HCT116 (cell line): ENCODE results near the gene LIN52. TPM values are rescaled to one million over a fixed set of nuclear protein-coding genes. Genes with fewer than 3 reads are reported as not detected.

Experiments
- ATAC-seq: fragments of 200-7000 bp; cut with Tn5 transposase; 2 replicates; pipeline ENCODE4 v1.9.1; 2020; ENCODE audit warnings: mild to moderate bottlenecking, moderate library complexity
- BruUV-seq: library from RNA; stranded (reverse); fragments of 400-500 nt; replicated peaks from 2 replicates; lab custom pipeline; 2021; lab: Mats Ljungman, UMichigan
- CTCF ChIA-PET: fragments of 300-600 bp; sonication (Branson Sonifier 250); formaldehyde crosslinking; loops from one replicate; lab custom pipeline; 2021; ENCODE audit warnings: antibody characterized with exemption; lab: Charles Lee
- POLR2A ChIA-PET: fragments of 300-600, 350-600 bp; sonication (Branson Sonifier 250); formaldehyde crosslinking; loops from one replicate; lab custom pipeline; 2021; ENCODE audit warnings: antibody characterized with exemption; lab: Charles Lee
- RAD21 ChIA-PET, 2 experiments: fragments of 300-600 bp; sonication (Branson Sonifier 250); formaldehyde crosslinking; loops; one replicate each; lab custom pipeline; 2023; ENCODE audit warnings: low total read pairs in 2 of 2; ENCODE audit not compliant: uncharacterized antibody in 2 of 2, unreplicated experiment in 2 of 2, low non-redundant PET in 1 of 2; lab: Charles Lee
- DNase-seq: peaks from one replicate; pipeline ENCODE4 v3.0.0-alpha.2; 2010; ENCODE audit warnings: low read depth, low spot score
- H2AFZ ChIP-seq: fragments of 200-600 bp; shearing (Covaris generic), sonication (generic); 2 replicates; pipeline ENCODE4 v1.6.1; 2017; ENCODE audit warnings: low read depth, mixed run types, mixed read lengths, antibody characterized with exemption, low read length; ENCODE audit not compliant: poor library complexity, severe bottlenecking
- H3K27ac ChIP-seq: 2 replicates; pipeline ENCODE4 v1.5.1; 2012; ENCODE audit warnings: low read depth, low read length
- H3K27me3 ChIP-seq: fragments of 200-600 bp; sonication (generic); 2 replicates; pipeline ENCODE4 v1.6.1; 2016; ENCODE audit warnings: mixed run types, low read length, mixed read lengths; ENCODE audit not compliant: insufficient read depth
- H3K36me3 ChIP-seq, 2 experiments: fragments of 200-500 bp in 1 of 2; fragments of 200-600 bp in 1 of 2; sonication (Bioruptor generic) in 1 of 2; sonication (generic) in 1 of 2; 2 replicates each; pipeline versions ENCODE4 v1.5.1 to v1.6.1; 2014 to 2016; ENCODE audit warnings: low read length in 2 of 2, inconsistent platforms in 1 of 2, mixed read lengths in 1 of 2, mixed run types in 1 of 2; ENCODE audit not compliant: insufficient read depth in 2 of 2, control insufficient read depth in 1 of 2
- H3K4me1 ChIP-seq, 2 experiments: fragments of 200-600 bp in 1 of 2; sonication (generic) in 1 of 2; 2 replicates each; pipeline versions ENCODE4 v1.5.1 to v1.6.1; 2012 to 2017; ENCODE audit warnings: low read length in 2 of 2, inconsistent platforms in 1 of 2, mild to moderate bottlenecking in 1 of 2, mixed read lengths in 1 of 2, mixed run types in 1 of 2, moderate library complexity in 1 of 2; ENCODE audit not compliant: insufficient read depth in 2 of 2, control insufficient read depth in 1 of 2
- H3K4me2 ChIP-seq: fragments of 200-600 bp; sonication (generic); 2 replicates; pipeline ENCODE4 v1.6.1; 2017; ENCODE audit warnings: mixed run types, low read length, mixed read lengths
- H3K4me3 ChIP-seq, 2 experiments: fragments of 200-600 bp in 1 of 2; sonication (generic) in 1 of 2; replicated peaks in 1 of 2; 2 replicates each; pipeline ENCODE4 v1.5.1; 2011 to 2016; ENCODE audit warnings: low read length in 2 of 2, control low read depth in 1 of 2, low read depth in 1 of 2, mild to moderate bottlenecking in 1 of 2, mixed read lengths in 1 of 2, mixed run types in 1 of 2
- H3K79me2 ChIP-seq: fragments of 200-600 bp; sonication (generic); 2 replicates; pipeline ENCODE4 v1.6.1; 2017; ENCODE audit warnings: mild to moderate bottlenecking, mixed run types, low read length, moderate library complexity, mixed read lengths; ENCODE audit not compliant: insufficient read depth
- H3K9ac ChIP-seq: fragments of 200-600 bp; sonication (generic); 2 replicates; pipeline ENCODE4 v1.6.1; 2016; ENCODE audit warnings: low read length, mixed read lengths
- H3K9me2 ChIP-seq: fragments of 200-600 bp; sonication (generic), shearing (Covaris generic); 2 replicates; pipeline ENCODE4 v1.6.1; 2017; ENCODE audit warnings: mixed run types, mild to moderate bottlenecking, moderate library complexity; ENCODE audit not compliant: insufficient read depth
- H3K9me3 ChIP-seq, 2 experiments: fragments of 200-500 bp in 1 of 2; fragments of 200-600 bp in 1 of 2; sonication (Bioruptor generic) in 1 of 2; sonication (generic) in 1 of 2; 2 replicates each; pipeline ENCODE4 v1.6.1; 2014 to 2017; ENCODE audit warnings: low read length in 2 of 2, mixed read lengths in 2 of 2, inconsistent platforms in 1 of 2, low read depth in 1 of 2, mild to moderate bottlenecking in 1 of 2, mixed run types in 1 of 2, moderate library complexity in 1 of 2; ENCODE audit not compliant: control insufficient read depth in 1 of 2, insufficient read depth in 1 of 2
- H4K20me1 ChIP-seq: fragments of 200-600 bp; sonication (generic), shearing (Covaris generic); 2 replicates; pipeline ENCODE4 v1.6.1; 2017; ENCODE audit warnings: mixed run types, mild to moderate bottlenecking, moderate library complexity; ENCODE audit not compliant: insufficient read depth
- CBX3 ChIP-seq: IDR thresholded peaks from 2 replicates; pipeline ENCODE4 v1.6.1; 2012; ENCODE audit warnings: low read depth
- JUND ChIP-seq: IDR thresholded peaks from 2 replicates; pipeline ENCODE4 v1.6.1; 2012
- RAD21 ChIP-seq: IDR thresholded peaks from 2 replicates; pipeline ENCODE4 v1.6.1; 2012; ENCODE audit warnings: low read depth, mild to moderate bottlenecking
- SIN3A ChIP-seq: IDR thresholded peaks from 2 replicates; pipeline ENCODE4 v1.6.1; 2012; ENCODE audit warnings: low read depth
- SP1 ChIP-seq: IDR thresholded peaks from 2 replicates; pipeline ENCODE4 v1.6.1; 2012; ENCODE audit warnings: low read depth
- YY1 ChIP-seq: IDR thresholded peaks from 2 replicates; pipeline ENCODE4 v1.6.1; 2011; ENCODE audit warnings: low read length, low read depth, moderate library complexity, mild to moderate bottlenecking; ENCODE audit not compliant: insufficient replicate concordance; ENCODE audit errors: extremely low read depth
- intact Hi-C: fragments of 100-400 bp; cut with micrococcal nuclease; formaldehyde crosslinking; loops from 2 replicates; pipeline ENCODE4 v1.10.0; 2022
- total RNA-seq: library from RNA; stranded (reverse); gene quantifications from one replicate; pipeline ENCODE4 v1.2.1, GENCODE V29; 2021; ENCODE audit not compliant: unreplicated experiment
- TF ChIP-seq, protein P1 (sequence below): IDR thresholded peaks from 2 replicates; pipeline ENCODE4 v1.6.1; 2012; ENCODE audit warnings: low read depth
- TF ChIP-seq, protein P2 (sequence below), 3 experiments: fragments of 200-600 bp in 1 of 3; sonication (generic) in 1 of 3; IDR thresholded peaks in 2 of 3; conservative IDR thresholded peaks in 1 of 3; 2 replicates each; pipeline ENCODE4 v1.5.1; 2012 to 2017; ENCODE audit warnings: low read depth in 2 of 3, low read length in 2 of 3, antibody characterized with exemption in 1 of 3, borderline replicate concordance in 1 of 3, control low read depth in 1 of 3, mild to moderate bottlenecking in 1 of 3, mixed read lengths in 1 of 3, mixed run types in 1 of 3, moderate library complexity in 1 of 3; ENCODE audit not compliant: insufficient read depth in 1 of 3
- TF ChIP-seq, protein P3 (sequence below): IDR thresholded peaks from 2 replicates; pipeline ENCODE4 v1.6.1; 2011; ENCODE audit warnings: mild to moderate bottlenecking, low read length, moderate library complexity; ENCODE audit not compliant: insufficient replicate concordance; ENCODE audit errors: extremely low read depth
- TF ChIP-seq, protein P4 (sequence below): IDR thresholded peaks from 2 replicates; pipeline ENCODE4 v1.6.1; 2012
- TF ChIP-seq, protein P5 (sequence below): IDR thresholded peaks from 2 replicates; pipeline ENCODE4 v1.6.1; 2012

LIN52 gene
- total RNA-seq, 1 experiment from 2014 or later: 9.6 TPM

DNA sequence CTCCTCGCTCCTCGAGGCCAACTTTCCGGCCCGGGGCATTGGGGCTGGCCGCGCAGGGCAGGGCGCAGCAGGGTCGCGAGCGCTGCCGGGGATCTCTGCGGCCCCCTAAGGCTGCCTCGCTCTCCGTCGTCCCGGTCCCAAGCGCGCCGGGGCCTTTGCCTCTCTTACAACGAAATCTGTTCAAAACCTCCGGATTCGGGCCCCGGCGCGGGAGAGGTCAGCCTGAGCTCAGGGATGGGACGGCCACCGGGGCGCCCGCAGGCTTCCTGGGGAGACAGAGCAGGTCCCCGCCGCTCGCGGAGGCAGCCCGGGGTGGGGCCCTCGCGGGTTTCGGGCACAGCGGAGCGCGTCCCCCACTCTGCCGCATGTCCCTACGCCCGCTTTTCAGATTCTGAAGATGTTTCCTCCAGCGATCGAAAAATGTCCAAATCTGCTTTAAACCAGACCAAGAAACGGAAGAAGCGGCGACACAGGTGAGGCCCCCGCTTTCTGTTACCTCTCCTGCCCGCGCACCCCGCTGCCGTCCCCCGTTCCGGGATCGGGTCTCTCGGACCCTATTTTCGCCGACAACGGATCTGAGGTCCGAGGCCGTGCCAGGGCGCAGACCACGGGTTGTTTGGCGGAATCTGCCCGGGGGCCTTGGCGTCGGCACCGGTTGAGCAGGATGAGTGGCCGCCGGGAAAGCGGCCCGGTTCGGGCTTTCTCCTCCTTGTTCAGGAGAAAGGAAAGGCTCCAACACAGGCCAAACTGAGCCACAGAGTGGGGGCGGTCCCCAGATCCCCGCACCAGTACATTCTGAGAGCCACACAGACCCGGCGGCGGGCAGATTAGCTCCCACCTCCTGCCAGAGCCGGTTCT, 156.3 kb downstream of the LIN52 start:
- CTCF ChIA-PET: no interaction called here
- no peak for ATAC-seq
- Histone ChIP-seq H3K4me1 (no peaks in the 10 kb centered on the region), H3K4me3 (no peak overlapping the region), H4K20me1 (no peaks in the 10 kb centered on the region), H3K9me3 (no peaks in the 10 kb centered on the region), H3K9me2 (no peaks in the 10 kb centered on the region), H3K4me2 (no peak overlapping the region), H3K27ac (no peak overlapping the region), H3K79me2 (no peaks in the 10 kb centered on the region), H3K36me3 (no peaks in the 10 kb centered on the region), H3K9ac (no peak overlapping the region), H2AFZ (no peak overlapping the region), H3K27me3 (no peaks in the 10 kb centered on the region)
- intact Hi-C loops: no loop called here
- TF ChIP-seq, protein P1, sequence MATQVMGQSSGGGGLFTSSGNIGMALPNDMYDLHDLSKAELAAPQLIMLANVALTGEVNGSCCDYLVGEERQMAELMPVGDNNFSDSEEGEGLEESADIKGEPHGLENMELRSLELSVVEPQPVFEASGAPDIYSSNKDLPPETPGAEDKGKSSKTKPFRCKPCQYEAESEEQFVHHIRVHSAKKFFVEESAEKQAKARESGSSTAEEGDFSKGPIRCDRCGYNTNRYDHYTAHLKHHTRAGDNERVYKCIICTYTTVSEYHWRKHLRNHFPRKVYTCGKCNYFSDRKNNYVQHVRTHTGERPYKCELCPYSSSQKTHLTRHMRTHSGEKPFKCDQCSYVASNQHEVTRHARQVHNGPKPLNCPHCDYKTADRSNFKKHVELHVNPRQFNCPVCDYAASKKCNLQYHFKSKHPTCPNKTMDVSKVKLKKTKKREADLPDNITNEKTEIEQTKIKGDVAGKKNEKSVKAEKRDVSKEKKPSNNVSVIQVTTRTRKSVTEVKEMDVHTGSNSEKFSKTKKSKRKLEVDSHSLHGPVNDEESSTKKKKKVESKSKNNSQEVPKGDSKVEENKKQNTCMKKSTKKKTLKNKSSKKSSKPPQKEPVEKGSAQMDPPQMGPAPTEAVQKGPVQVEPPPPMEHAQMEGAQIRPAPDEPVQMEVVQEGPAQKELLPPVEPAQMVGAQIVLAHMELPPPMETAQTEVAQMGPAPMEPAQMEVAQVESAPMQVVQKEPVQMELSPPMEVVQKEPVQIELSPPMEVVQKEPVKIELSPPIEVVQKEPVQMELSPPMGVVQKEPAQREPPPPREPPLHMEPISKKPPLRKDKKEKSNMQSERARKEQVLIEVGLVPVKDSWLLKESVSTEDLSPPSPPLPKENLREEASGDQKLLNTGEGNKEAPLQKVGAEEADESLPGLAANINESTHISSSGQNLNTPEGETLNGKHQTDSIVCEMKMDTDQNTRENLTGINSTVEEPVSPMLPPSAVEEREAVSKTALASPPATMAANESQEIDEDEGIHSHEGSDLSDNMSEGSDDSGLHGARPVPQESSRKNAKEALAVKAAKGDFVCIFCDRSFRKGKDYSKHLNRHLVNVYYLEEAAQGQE: no peak
- TF ChIP-seq YY1 (no peak), JUND (no peak), SP1 (no peak), RAD21 (no peak), CBX3 (no peak), SIN3A (no peak)
- TF ChIP-seq, protein P2, sequence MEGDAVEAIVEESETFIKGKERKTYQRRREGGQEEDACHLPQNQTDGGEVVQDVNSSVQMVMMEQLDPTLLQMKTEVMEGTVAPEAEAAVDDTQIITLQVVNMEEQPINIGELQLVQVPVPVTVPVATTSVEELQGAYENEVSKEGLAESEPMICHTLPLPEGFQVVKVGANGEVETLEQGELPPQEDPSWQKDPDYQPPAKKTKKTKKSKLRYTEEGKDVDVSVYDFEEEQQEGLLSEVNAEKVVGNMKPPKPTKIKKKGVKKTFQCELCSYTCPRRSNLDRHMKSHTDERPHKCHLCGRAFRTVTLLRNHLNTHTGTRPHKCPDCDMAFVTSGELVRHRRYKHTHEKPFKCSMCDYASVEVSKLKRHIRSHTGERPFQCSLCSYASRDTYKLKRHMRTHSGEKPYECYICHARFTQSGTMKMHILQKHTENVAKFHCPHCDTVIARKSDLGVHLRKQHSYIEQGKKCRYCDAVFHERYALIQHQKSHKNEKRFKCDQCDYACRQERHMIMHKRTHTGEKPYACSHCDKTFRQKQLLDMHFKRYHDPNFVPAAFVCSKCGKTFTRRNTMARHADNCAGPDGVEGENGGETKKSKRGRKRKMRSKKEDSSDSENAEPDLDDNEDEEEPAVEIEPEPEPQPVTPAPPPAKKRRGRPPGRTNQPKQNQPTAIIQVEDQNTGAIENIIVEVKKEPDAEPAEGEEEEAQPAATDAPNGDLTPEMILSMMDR (IDR thresholded peaks at IDR 0.05 in 2 of 3, conservative IDR thresholded peaks at IDR 0.05 in 1 of 3; ENCODE audit: borderline replicate concordance in 1 of 3, insufficient read depth in 1 of 3, low read depth in 2 of 3, low read length in 2 of 3): no peak
- TF ChIP-seq, protein P3, sequence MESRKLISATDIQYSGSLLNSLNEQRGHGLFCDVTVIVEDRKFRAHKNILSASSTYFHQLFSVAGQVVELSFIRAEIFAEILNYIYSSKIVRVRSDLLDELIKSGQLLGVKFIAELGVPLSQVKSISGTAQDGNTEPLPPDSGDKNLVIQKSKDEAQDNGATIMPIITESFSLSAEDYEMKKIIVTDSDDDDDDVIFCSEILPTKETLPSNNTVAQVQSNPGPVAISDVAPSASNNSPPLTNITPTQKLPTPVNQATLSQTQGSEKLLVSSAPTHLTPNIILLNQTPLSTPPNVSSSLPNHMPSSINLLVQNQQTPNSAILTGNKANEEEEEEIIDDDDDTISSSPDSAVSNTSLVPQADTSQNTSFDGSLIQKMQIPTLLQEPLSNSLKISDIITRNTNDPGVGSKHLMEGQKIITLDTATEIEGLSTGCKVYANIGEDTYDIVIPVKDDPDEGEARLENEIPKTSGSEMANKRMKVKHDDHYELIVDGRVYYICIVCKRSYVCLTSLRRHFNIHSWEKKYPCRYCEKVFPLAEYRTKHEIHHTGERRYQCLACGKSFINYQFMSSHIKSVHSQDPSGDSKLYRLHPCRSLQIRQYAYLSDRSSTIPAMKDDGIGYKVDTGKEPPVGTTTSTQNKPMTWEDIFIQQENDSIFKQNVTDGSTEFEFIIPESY: no peak
- TF ChIP-seq, protein P4, sequence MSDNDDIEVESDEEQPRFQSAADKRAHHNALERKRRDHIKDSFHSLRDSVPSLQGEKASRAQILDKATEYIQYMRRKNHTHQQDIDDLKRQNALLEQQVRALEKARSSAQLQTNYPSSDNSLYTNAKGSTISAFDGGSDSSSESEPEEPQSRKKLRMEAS: no peak
- TF ChIP-seq, protein P5, sequence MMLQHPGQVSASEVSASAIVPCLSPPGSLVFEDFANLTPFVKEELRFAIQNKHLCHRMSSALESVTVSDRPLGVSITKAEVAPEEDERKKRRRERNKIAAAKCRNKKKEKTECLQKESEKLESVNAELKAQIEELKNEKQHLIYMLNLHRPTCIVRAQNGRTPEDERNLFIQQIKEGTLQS: no peak
- POLR2A ChIA-PET: no interaction called here
- RAD21 ChIA-PET: no interaction called here
- no peak for DNase-seq
- no TSS peak for BruUV-seq
